ENCODE measurements around the gene APBB2. TPM values are rescaled to one million over a fixed set of nuclear protein-coding genes. Genes with fewer than 3 reads are reported as not detected.

APBB2 gene
- total RNA-seq, 2 donors from 2014 or later = 134 to 137 TPM

- Histone ChIP-seq H3K36me3 (no peaks in the 10 kb centered on the region), H3K4me3 (no peak overlapping the region), H3K27me3 (replicated peaks; ENCODE audit: insufficient read depth) (no peaks in the 10 kb centered on the region), H3K4me1 (ENCODE audit: control insufficient read depth in 1 of 2, low read depth in 2 of 2) (peaks cover 22 to 56% of the 10 kb centered on the region in 2 donors), H3K27ac (no peak overlapping the region), H3K9me3 (no peaks in the 10 kb centered on the region)
- ATAC-seq (ENCODE audit: insufficient number of reproducible peaks, low FRiP score, low read depth) = no peak
- DNase-seq (ENCODE audit: low spot score) = no peak
- TF ChIP-seq CTCF (IDR thresholded peaks at IDR 0.05) = no peak
Measured at GRCh38 chr4:41121906-41122305, 92.4 kb downstream of the APBB2 start.

- TF ChIP-seq CTCF (IDR thresholded peaks at IDR 0.05) = no peak
- H3K4me3 ChIP-seq = peak overlapping the region; percentile 56
- peak; percentile 28 for DNase-seq (ENCODE audit: low spot score)
- peak overlapping the region; percentile 13 to 65 for H3K27ac ChIP-seq
- no peaks in the 10 kb centered on the region for H3K36me3 ChIP-seq
- no peaks in the 10 kb centered on the region for H3K9me3 ChIP-seq
- peak; percentile 77 for ATAC-seq (ENCODE audit: insufficient number of reproducible peaks, low FRiP score, low read depth)
- H3K27me3 ChIP-seq (replicated peaks; ENCODE audit: insufficient read depth) = no peaks in the 10 kb centered on the region
- H3K4me1 ChIP-seq (ENCODE audit: control insufficient read depth in 1 of 2, low read depth in 2 of 2) = peaks cover 19 to 47% of the 10 kb centered on the region in 2 donors
Measured at GRCh38 chr4:41120297-41121217, 93.8 kb downstream of the APBB2 start.

- H3K27ac ChIP-seq = peak overlapping the region; percentile 0 to 65
- H3K4me1 ChIP-seq (ENCODE audit: control insufficient read depth in 1 of 2, low read depth in 2 of 2) = peaks cover 17 to 41% of the 10 kb centered on the region in 2 donors
- no peaks in the 10 kb centered on the region for H3K36me3 ChIP-seq
- ATAC-seq (ENCODE audit: insufficient number of reproducible peaks, low FRiP score, low read depth) (no peak), DNase-seq (ENCODE audit: low spot score) (no peak)
- H3K4me3 ChIP-seq = peak overlapping the region; percentile 56
- TF ChIP-seq CTCF (IDR thresholded peaks at IDR 0.05) = no peak
- H3K9me3 ChIP-seq = no peaks in the 10 kb centered on the region
- H3K27me3 ChIP-seq (replicated peaks; ENCODE audit: insufficient read depth) = no peaks in the 10 kb centered on the region
Measured at GRCh38 chr4:41119867-41120295, 94.5 kb downstream of the APBB2 start.

- no peak overlapping the region for H3K27ac ChIP-seq
- H3K36me3 ChIP-seq = no peaks in the 10 kb centered on the region
- peaks cover under 1 to 10% of the 10 kb centered on the region in 2 donors for H3K4me1 ChIP-seq (ENCODE audit: control insufficient read depth in 1 of 2, low read depth in 2 of 2)
- ATAC-seq (ENCODE audit: insufficient number of reproducible peaks, low FRiP score, low read depth) (no peak), DNase-seq (ENCODE audit: low spot score) (no peak)
- no peak for TF ChIP-seq CTCF (IDR thresholded peaks at IDR 0.05)
- H3K27me3 ChIP-seq (replicated peaks; ENCODE audit: insufficient read depth) = no peaks in the 10 kb centered on the region
- H3K9me3 ChIP-seq = no peaks in the 10 kb centered on the region
- no peak overlapping the region for H3K4me3 ChIP-seq
Measured at GRCh38 chr4:41111791-41112190, 102.6 kb downstream of the APBB2 start.

GRCh38 chr4:41110050-41110449, 104.3 kb downstream of the APBB2 start:
- no peak overlapping the region for H3K4me3 ChIP-seq
- no peaks in the 10 kb centered on the region for H3K27me3 ChIP-seq (replicated peaks; ENCODE audit: insufficient read depth)
- no peak overlapping the region for H3K27ac ChIP-seq
- no peak for TF ChIP-seq CTCF (IDR thresholded peaks at IDR 0.05)
- H3K36me3 ChIP-seq = no peaks in the 10 kb centered on the region
- no peaks in the 10 kb centered on the region for H3K9me3 ChIP-seq
- DNase-seq (ENCODE audit: low spot score) = no peak
- peaks cover 11 to 25% of the 10 kb centered on the region in 2 donors for H3K4me1 ChIP-seq (ENCODE audit: control insufficient read depth in 1 of 2, low read depth in 2 of 2)
- ATAC-seq (ENCODE audit: insufficient number of reproducible peaks, low FRiP score, low read depth) = no peak
